GM12875 (cell line): Measurements from ENCODE around the gene OR10H1.
"Not testable (repeated sequence)": the region's sequence is repeated elsewhere in the genome, so short reads cannot be mapped to it uniquely, and the experiment has no call there.

ENCODE experiments used
- H3K4me3 ChIP-seq: one replicate; pipeline ENCODE4 v1.5.1; 2011; ENCODE audit warnings: low read depth, low read length, control low read depth
- TF ChIP-seq, protein P1 (sequence below): IDR thresholded peaks from 2 replicates; pipeline ENCODE4 v1.5.1; 2011; ENCODE audit warnings: low read depth, mild to moderate bottlenecking, control low read depth, inconsistent platforms, low read length, moderate library complexity, borderline replicate concordance; ENCODE audit not compliant: insufficient read depth

Gene OR10H1

DNA sequence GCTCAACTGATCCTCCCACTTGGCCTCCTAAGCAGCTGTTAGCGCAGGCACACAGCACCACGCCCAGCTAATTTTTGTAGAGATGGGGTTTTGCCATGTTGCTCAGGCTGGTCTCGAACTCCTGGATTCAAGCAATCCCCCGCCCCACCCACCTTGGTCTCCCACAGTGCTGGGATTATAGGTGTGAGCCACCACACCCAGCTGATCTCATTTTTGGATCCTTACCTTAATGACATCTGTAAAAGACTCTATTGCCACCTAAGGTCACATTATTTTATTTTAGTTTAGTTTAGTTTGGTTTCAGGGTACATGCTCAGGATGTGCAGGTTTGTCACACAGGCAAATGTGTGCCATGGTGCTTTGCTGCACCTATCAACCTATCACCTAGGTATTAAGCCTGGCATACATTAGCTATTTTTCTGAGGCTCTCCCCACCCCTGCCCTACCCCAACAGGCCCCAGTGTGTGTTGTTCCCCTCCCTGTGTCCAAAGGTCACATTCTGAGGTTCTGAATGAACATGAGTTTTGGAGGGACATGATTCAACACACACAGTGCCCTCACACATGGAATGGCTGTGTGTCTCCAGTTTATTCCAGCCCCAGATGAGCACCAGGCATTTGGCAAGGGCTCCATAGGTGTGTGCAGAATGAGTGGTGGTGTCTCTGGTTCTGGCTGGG is 26.7 kb downstream of the OR10H1 start:
- no peak overlapping the region for H3K4me3 ChIP-seq
- TF ChIP-seq, protein P1, sequence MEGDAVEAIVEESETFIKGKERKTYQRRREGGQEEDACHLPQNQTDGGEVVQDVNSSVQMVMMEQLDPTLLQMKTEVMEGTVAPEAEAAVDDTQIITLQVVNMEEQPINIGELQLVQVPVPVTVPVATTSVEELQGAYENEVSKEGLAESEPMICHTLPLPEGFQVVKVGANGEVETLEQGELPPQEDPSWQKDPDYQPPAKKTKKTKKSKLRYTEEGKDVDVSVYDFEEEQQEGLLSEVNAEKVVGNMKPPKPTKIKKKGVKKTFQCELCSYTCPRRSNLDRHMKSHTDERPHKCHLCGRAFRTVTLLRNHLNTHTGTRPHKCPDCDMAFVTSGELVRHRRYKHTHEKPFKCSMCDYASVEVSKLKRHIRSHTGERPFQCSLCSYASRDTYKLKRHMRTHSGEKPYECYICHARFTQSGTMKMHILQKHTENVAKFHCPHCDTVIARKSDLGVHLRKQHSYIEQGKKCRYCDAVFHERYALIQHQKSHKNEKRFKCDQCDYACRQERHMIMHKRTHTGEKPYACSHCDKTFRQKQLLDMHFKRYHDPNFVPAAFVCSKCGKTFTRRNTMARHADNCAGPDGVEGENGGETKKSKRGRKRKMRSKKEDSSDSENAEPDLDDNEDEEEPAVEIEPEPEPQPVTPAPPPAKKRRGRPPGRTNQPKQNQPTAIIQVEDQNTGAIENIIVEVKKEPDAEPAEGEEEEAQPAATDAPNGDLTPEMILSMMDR, result no peak

DNA sequence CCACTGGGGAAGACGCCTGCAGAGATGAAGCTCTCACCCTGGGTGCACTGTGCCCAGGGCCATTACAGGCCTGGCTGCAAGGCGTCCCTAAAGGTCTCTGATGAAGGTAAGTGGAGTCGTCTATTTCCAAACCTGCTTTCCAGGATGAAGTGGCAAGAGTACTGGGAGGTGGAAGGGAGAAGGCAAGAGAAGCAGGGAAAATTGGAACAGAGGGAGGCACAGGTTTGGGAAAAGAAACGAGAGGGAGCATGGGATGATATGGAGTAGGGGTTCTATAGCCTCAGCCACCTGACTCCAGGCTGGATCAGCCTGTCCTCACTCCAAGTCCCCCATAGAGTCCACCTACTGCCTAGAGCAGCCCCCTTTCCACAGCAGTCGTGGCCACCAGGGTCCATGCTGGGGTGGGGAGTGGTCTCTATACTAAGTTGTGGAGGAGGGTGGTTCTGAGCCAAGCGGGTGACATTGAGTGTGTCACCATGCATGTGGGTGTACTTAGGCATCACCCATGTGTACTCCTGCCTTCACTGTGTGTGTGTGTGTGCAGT is 27.8 kb downstream of the OR10H1 start, which contains the start of gene OR10H5:
TSS of gene OR10H5 (plus strand) at position 51 of the 545 bp plus-strand sequence. CDS start 6,388 bp downstream, outside the sequence.
- TF ChIP-seq, protein P1, result no peak

DNA sequence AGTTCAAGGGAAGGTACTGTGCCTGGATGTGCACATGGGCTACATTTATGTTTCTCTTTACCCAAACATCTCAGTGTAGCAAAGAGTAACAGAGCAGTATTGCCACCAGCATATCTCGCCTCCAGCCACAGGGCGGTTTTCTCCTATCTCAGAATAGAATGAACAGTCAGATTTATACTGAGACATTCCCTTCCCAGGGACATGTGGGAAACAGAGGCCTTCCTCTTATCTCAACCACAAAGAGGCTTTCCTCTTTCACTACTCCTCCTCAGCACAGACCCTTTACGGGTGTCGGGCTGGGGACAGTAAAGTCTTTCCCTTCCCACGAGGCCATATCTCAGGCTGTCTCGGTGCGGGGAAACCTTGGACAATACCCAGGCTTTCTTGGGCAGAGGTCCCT is 32.6 kb downstream of the OR10H1 start:
- H3K4me3 ChIP-seq, result not testable (repeated sequence)

More for the DNA sequence above, 27.8 kb downstream of the OR10H1 start, which contains the start of gene OR10H5:
- no peak within 1 kb of the TSS for H3K4me3 ChIP-seq

DNA sequence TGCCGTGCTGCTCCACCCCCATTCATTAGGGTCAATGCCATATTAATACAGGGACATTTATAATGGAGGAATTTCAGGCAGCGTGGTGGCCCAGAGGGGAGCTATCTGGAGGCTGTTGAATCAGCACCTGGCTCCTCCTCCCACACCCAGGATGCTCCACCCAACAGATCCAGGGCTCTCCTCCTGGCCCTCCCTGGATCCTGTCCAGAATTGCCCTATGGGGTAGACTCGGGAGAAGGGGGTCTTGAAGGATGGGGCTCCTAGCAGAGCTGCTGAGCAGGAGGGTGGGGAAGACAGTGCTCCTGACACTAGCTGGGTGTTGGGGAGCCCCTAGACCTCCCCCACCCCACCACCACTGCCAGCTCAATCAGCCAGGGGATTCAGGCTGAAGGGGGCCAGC is 33.3 kb downstream of the OR10H1 start:
- H3K4me3 ChIP-seq, result no peak overlapping the region
- TF ChIP-seq, protein P1, result no peak

DNA sequence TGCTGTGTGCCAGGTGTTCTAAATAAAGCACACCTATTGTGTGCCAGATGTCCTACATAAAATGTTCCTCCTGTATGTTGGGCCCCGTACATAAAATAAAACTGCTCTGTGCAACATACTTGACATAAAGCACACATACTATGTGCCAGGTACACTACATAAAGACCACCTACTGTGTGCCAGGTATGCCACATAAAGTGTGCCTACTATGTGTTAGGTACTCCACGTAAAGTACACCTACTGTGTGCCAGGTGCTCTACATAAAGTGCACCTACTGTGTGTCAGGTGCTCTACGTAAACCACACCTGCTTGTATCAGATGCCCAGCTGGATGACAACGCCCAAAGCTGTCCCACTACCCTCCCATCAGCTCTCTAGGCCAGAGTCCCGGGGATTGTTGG is 33.8 kb downstream of the OR10H1 start:
- TF ChIP-seq, protein P1, result no peak
- no peak overlapping the region for H3K4me3 ChIP-seq

DNA sequence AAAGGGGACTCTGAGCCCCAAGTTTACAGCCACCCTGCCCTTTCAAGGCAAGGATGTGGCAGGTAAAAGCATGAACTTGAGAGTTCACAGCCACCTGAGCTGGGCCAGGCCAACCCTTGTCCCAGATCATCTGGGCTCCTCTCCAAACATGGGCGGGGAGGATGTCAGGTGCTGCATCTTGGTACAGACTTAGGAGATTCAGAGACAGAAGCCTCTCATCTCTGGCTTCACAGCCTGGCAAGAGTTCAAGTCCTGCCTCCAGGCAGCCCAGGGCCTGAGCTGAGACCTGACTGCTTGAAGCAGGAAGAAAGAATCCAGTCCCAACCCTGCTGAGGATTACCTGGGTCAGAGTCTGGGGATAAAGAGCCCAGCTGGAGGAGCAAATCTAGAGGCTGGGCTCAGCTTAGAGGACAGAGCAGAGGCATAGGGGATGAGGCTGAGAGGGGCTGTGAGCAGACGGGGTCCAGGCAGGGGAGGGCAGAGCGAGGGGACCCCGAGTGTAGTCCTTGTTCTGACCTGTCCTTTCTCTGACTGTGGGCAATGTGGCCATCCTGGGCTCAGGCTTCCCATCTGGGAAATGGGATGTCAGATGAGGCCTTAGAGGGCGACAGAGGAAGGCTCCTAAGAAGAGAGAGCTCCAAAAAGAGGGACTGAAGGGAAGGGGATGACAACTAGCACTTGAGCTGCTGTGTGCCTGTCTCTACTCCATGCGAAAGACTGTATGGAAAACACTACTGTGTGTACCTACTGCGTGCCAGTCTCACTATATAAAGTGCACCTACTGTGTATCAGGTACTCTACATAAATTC is 34.6 kb downstream of the OR10H1 start:
- no peak overlapping the region for H3K4me3 ChIP-seq
- TF ChIP-seq, protein P1, result no peak

DNA sequence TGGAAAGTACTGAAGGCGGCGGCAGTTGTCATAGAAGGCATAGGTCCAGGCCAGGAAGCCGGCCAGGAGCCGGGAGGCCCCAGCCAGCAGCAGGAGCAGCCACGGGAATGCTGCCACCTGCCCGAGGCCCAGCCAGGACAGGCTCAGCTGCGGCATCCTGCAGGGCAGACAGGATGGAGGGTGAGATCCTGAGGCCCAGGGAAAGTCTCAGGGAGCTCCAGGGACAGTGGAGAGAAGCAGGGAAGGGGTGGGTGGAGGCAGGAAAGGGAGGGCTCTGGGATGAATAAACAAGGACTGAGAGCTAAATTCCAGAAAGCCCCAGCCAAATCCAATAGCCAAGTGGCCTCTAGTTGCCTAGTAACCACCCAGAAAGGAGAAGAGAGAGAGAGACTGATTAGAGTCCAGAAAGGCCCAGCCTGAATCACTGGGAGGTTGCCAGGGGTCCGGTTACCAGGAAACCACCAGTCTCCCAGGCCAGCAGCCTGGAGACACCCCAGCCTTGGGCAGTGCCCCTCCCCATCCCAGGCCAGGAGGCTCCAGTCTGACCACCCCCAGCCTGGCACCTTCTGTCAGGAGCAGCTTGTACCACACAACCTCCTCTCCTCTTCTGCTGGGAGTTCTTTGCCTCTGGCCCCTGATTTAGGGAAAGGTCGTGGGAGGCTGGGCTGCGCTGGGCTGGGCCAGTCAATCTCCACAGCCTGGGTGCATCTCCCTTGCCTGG is 35.5 kb downstream of the OR10H1 start:
- no peak overlapping the region for H3K4me3 ChIP-seq
- TF ChIP-seq, protein P1, result no peak
